GM19193 (cell line): ENCODE results near the gene GPR180.

Experiments
- POLR2A ChIP-seq: IDR thresholded peaks from 4 replicates; pipeline ENCODE4 v1.6.1; 2011; ENCODE audit not compliant: insufficient read depth, insufficient read length; ENCODE audit errors: extremely low read depth

GPR180 gene

GRCh38 chr13:94659598-94659946 lies 57.9 kb downstream of the GPR180 start:
- TF ChIP-seq POLR2A, result no peak

DNA sequence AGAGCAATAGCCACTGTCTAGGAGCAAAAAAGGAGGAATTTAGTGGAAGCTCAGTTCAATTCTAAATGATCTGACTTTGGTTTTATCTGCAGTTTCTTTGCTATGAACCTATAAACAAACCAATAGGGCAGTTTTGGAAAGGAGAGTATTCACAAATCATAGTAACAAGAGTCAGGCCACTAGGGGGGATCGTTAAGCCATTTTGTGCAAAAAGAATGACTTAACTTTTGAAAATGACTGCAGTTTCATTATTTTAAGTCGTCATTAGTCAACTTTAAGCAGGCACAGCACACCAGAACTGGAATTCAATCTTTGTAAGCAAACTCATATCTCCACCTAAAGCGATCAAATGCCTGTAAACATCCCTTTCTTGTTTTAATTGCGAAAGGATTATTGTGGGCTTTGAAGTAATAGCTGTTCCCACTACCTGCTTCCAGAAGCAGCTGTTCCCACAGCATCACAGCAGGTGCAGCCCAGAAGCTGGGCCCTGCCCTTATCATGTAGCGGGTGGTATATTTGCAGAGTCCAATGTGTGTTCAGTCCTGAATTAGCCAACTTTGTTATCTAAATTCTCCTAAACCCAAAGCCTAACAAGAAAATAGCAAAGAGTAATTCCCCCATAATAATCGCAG lies 59.2 kb downstream of the GPR180 start:
- no peak for TF ChIP-seq POLR2A

- TF ChIP-seq POLR2A, result no peak
Observed at GRCh38 chr13:94661406-94661805, 59.7 kb downstream of the GPR180 start.

- TF ChIP-seq POLR2A, result no peak
Observed at GRCh38 chr13:94662274-94662945, 60.8 kb downstream of the GPR180 start.

GRCh38 chr13:94664889-94665288 lies 63.2 kb downstream of the GPR180 start:
- TF ChIP-seq POLR2A, result no peak

DNA sequence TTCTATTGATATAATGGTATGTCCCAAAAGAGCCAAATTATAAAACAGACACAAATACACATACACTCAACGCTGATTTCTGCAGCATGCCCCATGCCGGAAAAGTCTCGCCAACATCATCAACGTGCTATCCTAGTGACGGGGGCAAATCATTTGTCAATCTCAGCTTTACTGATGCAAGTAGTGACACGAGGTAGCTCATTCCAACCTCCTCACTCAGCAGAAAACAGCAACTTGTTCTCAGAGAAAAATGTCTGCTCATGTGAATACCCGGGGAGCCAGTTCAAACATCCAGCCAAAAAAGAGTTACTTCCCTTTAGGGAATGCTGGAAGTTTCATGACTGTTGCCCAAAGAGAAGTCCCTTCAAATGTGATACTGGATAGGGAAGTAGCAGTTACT lies 64.4 kb downstream of the GPR180 start:
- no peak for TF ChIP-seq POLR2A

GRCh38 chr13:94667190-94667589 lies 65.5 kb downstream of the GPR180 start:
- no peak for TF ChIP-seq POLR2A

DNA sequence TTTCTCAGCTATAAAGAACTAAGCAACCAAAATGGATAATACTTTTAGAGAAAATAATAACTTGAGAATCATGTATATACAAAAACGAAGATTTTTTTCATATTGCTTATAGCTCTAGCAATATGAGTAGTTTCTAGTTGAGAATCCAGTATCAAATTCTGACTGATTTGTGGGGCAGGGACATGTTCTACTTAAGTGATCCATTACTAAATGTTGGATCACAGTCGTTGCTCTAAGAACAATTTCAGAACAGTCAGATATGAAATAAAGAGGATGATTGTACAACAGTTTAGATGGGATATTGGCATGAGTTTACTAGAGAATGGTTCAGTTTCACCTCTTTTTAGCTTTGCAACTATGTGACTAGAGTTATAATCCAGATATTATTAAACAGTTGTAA lies 70.7 kb downstream of the GPR180 start:
- no peak for TF ChIP-seq POLR2A

DNA sequence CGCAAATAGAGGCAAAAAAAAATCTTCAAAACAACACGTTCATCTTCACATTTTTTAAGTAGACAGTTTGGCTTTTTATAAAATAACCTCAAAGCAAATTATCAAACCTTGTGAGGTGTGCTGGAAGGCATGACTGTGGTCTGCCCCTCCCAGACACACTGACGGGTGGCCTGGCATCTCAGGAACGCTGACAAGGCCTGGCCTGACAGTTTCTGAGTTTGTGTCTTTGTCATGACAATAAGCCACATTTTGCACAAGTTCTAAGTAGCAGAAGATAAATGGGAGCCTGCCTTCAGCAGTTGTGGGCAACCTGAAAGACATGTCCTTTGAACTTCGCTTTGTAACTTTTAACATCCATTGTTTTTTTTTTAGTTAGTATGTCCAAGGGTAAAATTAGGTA lies 72.2 kb downstream of the GPR180 start:
- no peak for TF ChIP-seq POLR2A

- TF ChIP-seq POLR2A, result no peak
Observed at GRCh38 chr13:94674609-94675348, 73.1 kb downstream of the GPR180 start.

DNA sequence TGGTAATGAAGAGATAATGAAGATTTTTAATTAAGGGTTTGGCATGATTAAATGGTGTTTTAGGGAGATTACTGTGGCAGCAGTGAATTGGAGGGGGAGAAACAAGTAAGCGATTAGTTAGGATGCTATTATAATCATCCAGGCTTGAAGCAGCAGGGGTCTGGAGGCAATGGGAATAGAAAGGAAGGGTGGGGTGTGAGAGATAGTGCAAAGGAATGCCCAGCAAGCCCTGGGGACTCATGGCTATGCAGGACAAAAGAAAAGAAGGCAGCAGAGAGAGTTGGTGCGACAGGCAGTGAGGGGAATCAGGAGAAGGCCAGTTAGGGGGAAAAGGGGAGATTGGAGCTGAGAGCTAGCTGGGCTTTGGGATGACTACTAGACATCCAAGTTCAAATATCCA lies 76.1 kb downstream of the GPR180 start:
- TF ChIP-seq POLR2A, result no peak

GRCh38 chr13:94678845-94679244 lies 77.2 kb downstream of the GPR180 start:
- no peak for TF ChIP-seq POLR2A

- no peak for TF ChIP-seq POLR2A
Observed at GRCh38 chr13:94679614-94680013, 78.0 kb downstream of the GPR180 start.

GRCh38 chr13:94682229-94682628 lies 80.6 kb downstream of the GPR180 start:
- no peak for TF ChIP-seq POLR2A

DNA sequence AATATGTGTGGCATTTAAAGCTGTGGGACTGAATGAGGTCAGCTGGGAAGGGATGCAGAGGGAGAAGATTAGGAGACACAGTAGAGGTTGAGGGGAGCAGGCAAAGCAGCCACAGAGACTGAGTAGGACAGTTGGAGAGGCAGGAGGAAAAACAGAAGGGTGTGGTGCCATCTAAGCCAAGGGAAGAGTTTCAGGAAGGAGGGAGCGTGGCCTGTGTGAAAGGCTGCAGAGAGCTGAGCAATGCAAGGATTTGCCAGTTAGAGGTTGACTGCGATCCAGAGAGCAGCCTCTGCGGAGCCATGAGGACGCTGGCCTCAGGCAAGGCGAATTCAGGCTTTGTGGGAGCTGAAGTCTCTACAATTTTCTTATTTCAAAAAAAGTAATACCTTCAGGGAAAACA lies 81.8 kb downstream of the GPR180 start:
- no peak for TF ChIP-seq POLR2A
